Measurements from ENCODE around the gene POPDC3.
"Not testable (repeated sequence)": the region's sequence is repeated elsewhere in the genome, so short reads cannot be mapped to it uniquely, and the experiment has no call there.

DNA sequence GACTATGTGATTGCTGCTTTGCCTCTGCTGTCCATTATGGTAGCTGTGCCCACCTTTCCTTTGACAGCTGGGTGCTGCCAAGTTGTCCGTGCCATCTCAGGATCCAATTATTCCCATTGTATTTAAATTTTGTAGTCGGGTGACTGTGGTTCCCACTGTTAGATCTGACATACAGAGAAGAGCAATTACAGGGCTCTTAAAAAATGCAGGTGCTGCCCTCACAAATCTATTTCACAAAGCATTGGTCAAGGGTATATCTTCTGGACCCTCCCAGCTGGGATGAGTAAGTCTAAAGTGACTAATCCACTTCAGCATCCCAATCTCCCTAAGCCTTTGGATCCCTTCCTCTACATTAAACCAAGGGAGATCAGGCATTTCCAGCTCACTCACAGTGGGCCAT lies 41.4 kb upstream of the POPDC3 start:
- TF ChIP-seq, protein P1, sequence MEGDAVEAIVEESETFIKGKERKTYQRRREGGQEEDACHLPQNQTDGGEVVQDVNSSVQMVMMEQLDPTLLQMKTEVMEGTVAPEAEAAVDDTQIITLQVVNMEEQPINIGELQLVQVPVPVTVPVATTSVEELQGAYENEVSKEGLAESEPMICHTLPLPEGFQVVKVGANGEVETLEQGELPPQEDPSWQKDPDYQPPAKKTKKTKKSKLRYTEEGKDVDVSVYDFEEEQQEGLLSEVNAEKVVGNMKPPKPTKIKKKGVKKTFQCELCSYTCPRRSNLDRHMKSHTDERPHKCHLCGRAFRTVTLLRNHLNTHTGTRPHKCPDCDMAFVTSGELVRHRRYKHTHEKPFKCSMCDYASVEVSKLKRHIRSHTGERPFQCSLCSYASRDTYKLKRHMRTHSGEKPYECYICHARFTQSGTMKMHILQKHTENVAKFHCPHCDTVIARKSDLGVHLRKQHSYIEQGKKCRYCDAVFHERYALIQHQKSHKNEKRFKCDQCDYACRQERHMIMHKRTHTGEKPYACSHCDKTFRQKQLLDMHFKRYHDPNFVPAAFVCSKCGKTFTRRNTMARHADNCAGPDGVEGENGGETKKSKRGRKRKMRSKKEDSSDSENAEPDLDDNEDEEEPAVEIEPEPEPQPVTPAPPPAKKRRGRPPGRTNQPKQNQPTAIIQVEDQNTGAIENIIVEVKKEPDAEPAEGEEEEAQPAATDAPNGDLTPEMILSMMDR (IDR thresholded peaks at IDR 0.05), result not testable (repeated sequence)
- TF ChIP-seq EZH2 (IDR thresholded peaks at IDR 0.05; ENCODE audit: borderline replicate concordance, insufficient read depth, low read depth, low read length, poor library complexity, severe bottlenecking), result not testable (repeated sequence)
